ENCODE data around the gene MYO3B. TPM values are rescaled to one million over a fixed set of nuclear protein-coding genes. Genes with fewer than 3 reads are reported as not detected.

MYO3B gene
- total and polyA plus RNA-seq, 2 experiments from 2014 or later: 0.11 TPM; not detected in 1

DNA sequence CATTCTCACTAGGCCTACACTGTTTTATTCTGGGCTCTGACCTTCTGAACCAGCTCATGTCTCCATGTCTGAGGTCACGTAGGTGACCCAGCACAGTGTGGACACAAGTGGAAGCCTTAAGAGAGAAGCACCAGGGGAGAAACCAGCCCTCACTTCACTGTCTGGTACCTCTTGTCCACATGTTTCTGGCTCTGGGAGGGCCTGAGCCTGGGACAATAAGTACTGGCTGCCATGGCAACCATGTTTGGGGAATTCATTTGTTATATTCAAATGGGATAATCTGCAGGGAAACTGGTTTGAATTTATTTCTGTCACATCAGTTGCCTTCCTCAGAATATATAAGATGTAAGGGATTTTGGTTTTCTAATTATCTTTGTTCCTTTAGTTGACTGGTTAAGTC is 23.3 kb downstream of the MYO3B start:
- no peaks in the 10 kb centered on the region for H3K27me3 ChIP-seq (replicated peaks; ENCODE audit: insufficient read depth)
- H3K9me2 ChIP-seq (ENCODE audit: insufficient read depth): no peaks in the 10 kb centered on the region
- no peak overlapping the region for H3K9ac ChIP-seq
- DNase-seq: no peak
- H3K4me3 ChIP-seq: no peak overlapping the region
- no peaks in the 10 kb centered on the region for H3K9me3 ChIP-seq (ENCODE audit: low read depth)
- H2AFZ ChIP-seq: no peak overlapping the region
- WGBS, 2 experiments (ENCODE audit: low coverage in 1 of 2, low lambda C conversion rate in 2 of 2, missing lambda C conversion rate in 2 of 2): 81 to 91% methylated on average over 1 of the region's 1 CpG
- H3K79me2 ChIP-seq (ENCODE audit: insufficient read depth): no peaks in the 10 kb centered on the region
- TF ChIP-seq EZH2 (IDR thresholded peaks at IDR 0.05; ENCODE audit: insufficient read depth, poor library complexity, severe bottlenecking): no peak
- no peak for TF ChIP-seq EZH2phosphoT487 (IDR thresholded peaks at IDR 0.05; ENCODE audit: insufficient read depth, low read depth)
- no peaks in the 10 kb centered on the region for H3F3A ChIP-seq (ENCODE audit: insufficient read depth)
- in situ Hi-C loops (cut with MboI): no loop called here
- H3K4me1 ChIP-seq (ENCODE audit: insufficient read depth): no peaks in the 10 kb centered on the region
- H3K27ac ChIP-seq: no peak overlapping the region
- no peak overlapping the region for H3K4me2 ChIP-seq (ENCODE audit: unreplicated experiment)
- no peaks in the 10 kb centered on the region for H3K36me3 ChIP-seq (ENCODE audit: low read depth)
- H4K20me1 ChIP-seq (ENCODE audit: insufficient read depth): no peaks in the 10 kb centered on the region

GRCh38 chr2:170201734-170202393 is 23.9 kb downstream of the MYO3B start:
- no peak overlapping the region for H3K9ac ChIP-seq
- H3K4me3 ChIP-seq: no peak overlapping the region
- no peaks in the 10 kb centered on the region for H4K20me1 ChIP-seq (ENCODE audit: insufficient read depth)
- in situ Hi-C loops (cut with MboI): no loop called here
- H3K9me2 ChIP-seq (ENCODE audit: insufficient read depth): no peaks in the 10 kb centered on the region
- DNase-seq: no peak
- H3F3A ChIP-seq (ENCODE audit: insufficient read depth): no peaks in the 10 kb centered on the region
- H3K27me3 ChIP-seq (replicated peaks; ENCODE audit: insufficient read depth): no peaks in the 10 kb centered on the region
- TF ChIP-seq EZH2phosphoT487 (IDR thresholded peaks at IDR 0.05; ENCODE audit: insufficient read depth, low read depth) (no peak), EZH2 (IDR thresholded peaks at IDR 0.05; ENCODE audit: insufficient read depth, poor library complexity, severe bottlenecking) (no peak)
- no peak overlapping the region for H3K4me2 ChIP-seq (ENCODE audit: unreplicated experiment)
- H2AFZ ChIP-seq: no peak overlapping the region
- no peaks in the 10 kb centered on the region for H3K36me3 ChIP-seq (ENCODE audit: low read depth)
- no peak overlapping the region for H3K27ac ChIP-seq
- no peaks in the 10 kb centered on the region for H3K79me2 ChIP-seq (ENCODE audit: insufficient read depth)
- no peaks in the 10 kb centered on the region for H3K4me1 ChIP-seq (ENCODE audit: insufficient read depth)
- H3K9me3 ChIP-seq (ENCODE audit: low read depth): no peaks in the 10 kb centered on the region
- WGBS, 2 experiments (ENCODE audit: low coverage in 1 of 2, low lambda C conversion rate in 2 of 2, missing lambda C conversion rate in 2 of 2): 55 to 60% methylated on average over 3 of the region's 3 CpGs

GRCh38 chr2:170202437-170202836 is 24.5 kb downstream of the MYO3B start:
- no peak for DNase-seq
- H3K27ac ChIP-seq: no peak overlapping the region
- no peak overlapping the region for H3K9ac ChIP-seq
- TF ChIP-seq EZH2 (IDR thresholded peaks at IDR 0.05; ENCODE audit: insufficient read depth, poor library complexity, severe bottlenecking) (no peak), EZH2phosphoT487 (IDR thresholded peaks at IDR 0.05; ENCODE audit: insufficient read depth, low read depth) (no peak)
- no peaks in the 10 kb centered on the region for H3K79me2 ChIP-seq (ENCODE audit: insufficient read depth)
- H3K36me3 ChIP-seq (ENCODE audit: low read depth): no peaks in the 10 kb centered on the region
- H4K20me1 ChIP-seq (ENCODE audit: insufficient read depth): no peaks in the 10 kb centered on the region
- no peak overlapping the region for H2AFZ ChIP-seq
- no peaks in the 10 kb centered on the region for H3F3A ChIP-seq (ENCODE audit: insufficient read depth)
- H3K4me1 ChIP-seq (ENCODE audit: insufficient read depth): no peaks in the 10 kb centered on the region
- no peak overlapping the region for H3K4me3 ChIP-seq
- H3K4me2 ChIP-seq (ENCODE audit: unreplicated experiment): no peak overlapping the region
- H3K27me3 ChIP-seq (replicated peaks; ENCODE audit: insufficient read depth): no peaks in the 10 kb centered on the region
- no peaks in the 10 kb centered on the region for H3K9me2 ChIP-seq (ENCODE audit: insufficient read depth)
- in situ Hi-C loops (cut with MboI): no loop called here
- H3K9me3 ChIP-seq (ENCODE audit: low read depth): no peaks in the 10 kb centered on the region
- WGBS, 2 experiments (ENCODE audit: low coverage in 1 of 2, low lambda C conversion rate in 2 of 2, missing lambda C conversion rate in 2 of 2): 33 to 53% methylated on average over 1 of the region's 1 CpG

DNA sequence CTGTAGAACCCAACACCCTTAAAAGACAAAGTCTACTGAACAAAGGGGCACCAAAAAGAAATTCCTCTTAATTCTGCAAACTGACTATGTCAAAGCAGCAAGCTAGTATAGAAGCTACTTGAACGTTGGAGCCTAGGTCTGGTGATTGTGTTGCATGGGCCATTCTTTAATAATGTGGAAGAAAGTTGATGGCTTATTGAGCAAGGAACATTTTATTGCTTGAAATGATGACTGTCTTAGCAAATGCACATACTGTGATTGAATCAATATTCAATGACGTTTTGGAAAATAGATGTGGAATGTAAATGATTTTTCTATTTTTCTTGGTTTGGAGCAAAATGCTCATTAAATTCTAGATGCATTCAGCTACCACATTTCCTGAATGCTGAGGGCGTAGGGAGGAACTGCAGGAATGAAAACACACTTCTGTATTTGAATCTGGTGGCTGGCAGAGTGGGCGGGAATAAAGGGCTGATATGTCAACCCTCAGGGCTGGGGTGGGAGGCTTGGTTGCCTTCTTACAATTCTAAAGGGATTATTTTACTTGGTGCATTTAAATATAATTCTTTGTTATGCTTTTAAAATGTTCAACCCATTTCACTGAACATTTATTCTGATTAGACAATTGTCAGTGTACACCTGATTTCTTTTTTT is 26.5 kb downstream of the MYO3B start:
- DNase-seq: no peak
- TF ChIP-seq EZH2phosphoT487 (IDR thresholded peaks at IDR 0.05; ENCODE audit: insufficient read depth, low read depth) (no peak), EZH2 (IDR thresholded peaks at IDR 0.05; ENCODE audit: insufficient read depth, poor library complexity, severe bottlenecking) (no peak)
- Histone ChIP-seq H4K20me1 (ENCODE audit: insufficient read depth) (no peaks in the 10 kb centered on the region), H3K4me2 (ENCODE audit: unreplicated experiment) (no peak overlapping the region), H3K27ac (no peak overlapping the region), H3K4me3 (no peak overlapping the region), H3F3A (ENCODE audit: insufficient read depth) (no peaks in the 10 kb centered on the region), H3K4me1 (ENCODE audit: insufficient read depth) (no peaks in the 10 kb centered on the region), H3K9ac (no peak overlapping the region), H3K27me3 (replicated peaks; ENCODE audit: insufficient read depth) (no peaks in the 10 kb centered on the region), H3K9me3 (ENCODE audit: low read depth) (no peaks in the 10 kb centered on the region), H3K79me2 (ENCODE audit: insufficient read depth) (no peaks in the 10 kb centered on the region), H2AFZ (no peak overlapping the region), H3K9me2 (ENCODE audit: insufficient read depth) (no peaks in the 10 kb centered on the region), H3K36me3 (ENCODE audit: low read depth) (no peaks in the 10 kb centered on the region)
- in situ Hi-C loops (cut with MboI): no loop called here
- WGBS, 2 experiments (ENCODE audit: low coverage in 1 of 2, low lambda C conversion rate in 2 of 2, missing lambda C conversion rate in 2 of 2): 38 to 41% methylated on average over 4 of the region's 4 CpGs

Measured in GM23248 (cell line).